Putamen (tissue), 1 donor: Measurements from ENCODE around the gene ATIC.
"Not testable (repeated sequence)": the region's sequence is repeated elsewhere in the genome, so short reads cannot be mapped to it uniquely, and the experiment has no call there.

ENCODE experiments used
- DNase-seq: peaks from one replicate; pipeline ENCODE4 v3.0.0-alpha.2; 2016; ENCODE audit warnings: low spot score

The ATIC gene

DNA sequence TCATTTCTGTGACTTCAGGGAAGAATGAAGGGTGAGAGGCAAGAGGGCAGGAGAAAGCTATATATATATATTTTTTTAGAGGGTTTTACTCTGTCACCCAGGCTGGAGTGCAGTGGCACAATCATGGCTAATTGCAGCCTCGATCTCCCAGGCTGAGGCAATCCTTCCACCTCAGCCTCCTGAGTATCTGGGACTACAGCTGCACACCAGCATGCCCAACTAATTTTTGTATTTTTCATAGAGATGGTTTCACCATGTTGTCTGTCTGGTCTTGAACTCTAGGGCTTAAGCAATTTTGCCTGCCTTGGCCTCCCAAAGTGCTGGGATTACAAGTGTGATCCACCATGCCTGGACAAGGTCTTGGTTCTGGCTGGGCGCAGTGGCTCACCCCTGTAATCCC is 3.4 kb downstream of the ATIC start:
- no peak for DNase-seq

DNA sequence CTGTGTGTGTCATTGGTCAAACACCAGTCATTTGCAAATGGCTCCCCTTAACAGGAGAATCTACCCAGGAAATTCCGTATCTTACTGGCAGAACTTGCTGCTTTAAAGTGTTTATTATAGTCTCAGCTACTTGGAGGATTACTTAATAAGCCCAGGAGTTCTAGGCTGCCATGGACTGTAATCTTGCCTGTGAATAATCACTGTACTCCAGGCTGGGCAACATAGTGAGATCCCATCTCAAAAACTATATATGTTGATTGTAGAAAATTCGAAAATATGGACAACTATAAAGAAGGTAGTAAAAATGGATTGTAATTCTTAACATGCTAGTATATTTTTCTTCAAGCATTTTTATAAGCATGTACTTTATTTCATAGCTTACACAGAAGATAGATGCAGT is 4.5 kb downstream of the ATIC start:
- no peak for DNase-seq

DNA sequence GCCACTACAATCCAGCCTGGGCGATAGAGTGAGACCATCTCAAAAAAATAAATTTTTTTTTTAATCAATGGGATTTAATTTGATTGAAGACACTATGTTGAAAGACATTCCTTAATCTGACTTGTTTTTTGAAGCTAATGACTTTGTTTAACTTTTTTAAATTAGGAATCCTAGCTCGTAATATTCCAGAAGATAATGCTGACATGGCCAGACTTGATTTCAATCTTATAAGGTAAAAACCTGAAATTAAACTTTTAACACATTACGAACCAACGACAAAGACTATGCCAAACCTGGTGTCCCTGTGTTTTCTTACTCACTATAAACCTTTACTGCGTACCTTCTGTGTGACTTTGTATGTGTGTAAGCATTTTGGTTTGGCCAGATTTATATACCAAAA is 7.6 kb downstream of the ATIC start:
- no peak for DNase-seq

DNA sequence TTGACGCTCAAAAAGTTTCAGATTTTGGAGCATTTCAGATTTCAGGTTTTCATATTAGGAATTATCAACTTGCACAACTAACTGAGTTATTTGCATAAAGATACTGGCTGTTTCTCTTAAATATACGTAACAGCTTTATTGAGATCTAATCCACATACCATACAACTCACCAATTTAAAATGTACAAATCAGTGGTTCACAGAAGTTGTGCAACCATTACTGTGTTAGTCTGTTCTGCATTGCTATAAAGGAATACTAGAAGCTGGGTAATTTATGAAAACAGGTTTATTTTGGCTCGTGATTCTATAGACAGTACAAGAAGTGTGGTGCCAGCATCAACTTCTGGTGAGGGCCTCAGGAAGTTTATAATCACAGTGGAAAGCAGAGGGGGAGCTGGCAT is 8.2 kb downstream of the ATIC start:
- no peak for DNase-seq

DNA sequence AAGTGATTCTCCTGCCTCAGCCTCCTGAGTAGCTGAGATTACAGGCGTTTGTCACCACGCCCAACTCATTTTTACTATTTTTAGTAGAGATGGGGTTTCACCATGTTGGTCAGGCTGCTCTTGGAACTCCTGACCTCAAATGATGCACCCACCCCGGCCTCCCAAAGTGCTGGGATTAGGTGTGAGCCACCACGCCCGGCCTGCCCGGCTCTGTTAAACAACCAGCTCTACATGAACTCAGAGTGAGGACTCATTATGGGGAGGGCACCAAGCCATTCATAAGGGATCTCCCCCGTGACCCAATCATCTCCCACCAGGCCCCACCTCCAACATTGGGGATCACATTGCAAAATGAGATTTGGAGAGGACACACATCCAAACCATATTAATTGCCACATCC is 8.8 kb downstream of the ATIC start:
- DNase-seq: no peak

DNA sequence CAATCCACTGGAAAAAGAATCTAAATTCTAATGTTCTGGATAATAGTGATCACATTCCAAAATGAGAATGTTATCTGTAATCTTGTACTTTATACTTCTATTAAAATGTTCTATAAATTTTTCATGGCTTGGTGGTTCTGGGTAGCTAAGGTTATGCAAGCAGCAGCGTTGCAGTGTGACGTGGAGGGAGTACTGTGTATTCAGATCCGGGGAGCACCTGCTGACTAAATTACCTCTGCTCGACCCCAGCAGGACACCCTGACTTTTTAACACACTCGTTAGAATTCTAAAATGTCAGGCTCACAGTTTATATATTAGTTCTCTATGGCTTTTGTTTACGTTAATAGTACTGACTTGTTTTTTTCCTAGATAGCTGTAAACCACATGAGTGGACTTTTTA is 13.0 kb downstream of the ATIC start:
- no peak for DNase-seq

DNA sequence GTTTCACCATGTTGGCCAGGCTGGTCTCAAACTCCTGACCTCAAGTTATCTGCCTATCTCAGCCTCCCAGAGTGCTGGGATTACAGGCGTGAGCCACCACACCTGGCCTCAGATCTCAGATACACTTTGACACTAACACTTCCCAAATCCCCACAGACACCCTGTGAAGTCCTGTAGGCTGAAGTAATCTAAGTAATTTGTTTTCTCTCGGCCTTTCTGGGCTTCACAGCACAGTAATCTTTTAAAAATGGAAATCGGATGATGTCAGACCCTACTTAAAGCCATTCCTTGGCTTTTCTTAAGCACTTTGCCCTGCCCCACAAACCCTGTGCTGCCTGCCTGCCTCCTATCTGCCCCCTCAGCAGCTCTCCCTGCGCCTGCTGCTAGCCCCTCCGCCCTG is 16.2 kb downstream of the ATIC start:
- no peak for DNase-seq

DNA sequence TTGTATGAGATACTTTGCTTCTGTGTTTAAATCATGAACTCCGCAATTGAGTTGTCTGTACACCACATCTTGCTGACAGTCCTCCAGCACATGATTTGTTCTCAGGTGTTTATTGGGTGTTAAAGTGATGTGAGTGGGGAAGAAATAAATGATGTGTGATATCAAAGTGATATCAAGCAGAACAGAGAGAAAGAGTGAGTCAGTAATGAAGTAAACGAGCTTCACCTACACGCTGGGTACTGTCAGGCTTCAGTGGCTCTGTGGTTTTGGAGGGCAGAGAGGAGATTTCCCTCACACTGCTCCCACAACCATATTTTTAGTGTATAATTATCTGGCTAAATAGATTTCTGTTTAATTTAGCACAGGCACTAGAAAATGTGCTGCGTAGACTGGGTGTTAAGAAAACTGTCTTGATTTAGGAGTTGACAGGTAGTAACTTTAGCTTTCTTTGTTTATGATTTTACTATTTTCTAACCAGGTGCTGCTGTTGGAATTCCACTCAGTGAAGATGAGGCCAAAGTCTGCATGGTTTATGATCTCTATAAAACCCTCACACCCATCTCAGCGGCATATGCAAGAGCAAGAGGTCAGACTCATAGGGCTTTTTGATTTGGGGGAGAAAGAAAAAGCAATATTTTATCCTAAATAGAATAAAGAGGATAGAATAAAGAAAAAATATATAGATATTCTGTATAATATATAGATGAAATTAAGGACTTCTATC is 21.2 kb downstream of the ATIC start:
- no peak for DNase-seq

DNA sequence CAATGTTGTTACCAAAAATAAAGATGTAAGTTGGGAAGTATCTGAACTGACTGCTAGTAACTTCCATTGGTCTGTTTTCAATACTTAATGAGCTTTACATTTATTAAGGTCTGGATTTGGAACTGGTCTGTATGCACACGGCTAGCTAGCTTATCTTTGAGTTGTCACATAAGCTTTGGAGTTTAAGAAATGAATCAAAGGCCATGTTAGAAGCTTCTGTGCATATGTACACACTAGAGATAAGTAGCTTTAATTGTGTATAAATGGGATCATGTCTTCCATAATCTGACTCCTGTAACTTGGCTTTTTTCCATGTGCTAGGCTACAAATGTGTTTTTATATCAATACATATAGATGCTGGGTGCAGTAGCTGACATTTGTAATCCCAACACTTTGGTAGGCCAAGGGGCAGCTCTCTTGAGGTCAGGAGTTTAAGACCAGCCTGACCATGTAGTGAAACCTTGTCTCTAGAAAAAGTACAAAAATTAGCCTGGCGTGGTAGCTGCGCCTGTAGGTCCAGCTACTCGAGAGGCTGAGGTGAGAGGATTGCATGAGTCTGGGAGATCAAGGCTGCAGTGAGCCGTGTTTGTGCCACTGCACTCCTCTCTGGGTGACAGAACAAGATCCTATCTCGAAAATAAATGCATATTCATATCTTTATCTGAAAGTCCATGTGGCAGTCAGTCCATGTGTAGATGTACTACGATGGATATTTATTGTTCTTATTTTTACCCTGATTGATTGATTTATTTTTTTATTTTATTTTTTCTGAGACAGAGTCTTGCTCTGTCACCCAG is 27.2 kb downstream of the ATIC start:
- no peak for DNase-seq

DNA sequence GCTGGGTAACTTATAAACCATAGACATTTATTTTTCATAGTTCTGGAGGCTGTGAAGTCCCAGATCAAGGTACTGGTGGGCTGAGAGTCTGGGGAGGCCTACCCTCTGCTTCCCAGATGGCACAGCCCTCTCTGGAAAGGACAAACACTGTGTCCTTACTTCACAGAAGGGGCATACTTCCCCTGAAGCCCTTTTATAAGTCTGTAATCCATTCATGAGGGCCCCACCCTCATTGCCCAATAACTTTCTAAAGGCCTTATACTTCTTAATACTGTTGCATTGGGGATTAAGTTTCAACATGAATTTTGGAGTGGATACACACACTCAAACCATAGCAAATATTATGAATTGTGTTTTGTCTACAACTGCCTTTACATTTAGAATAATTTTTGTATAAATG is 36.0 kb downstream of the ATIC start:
- no peak for DNase-seq

DNA sequence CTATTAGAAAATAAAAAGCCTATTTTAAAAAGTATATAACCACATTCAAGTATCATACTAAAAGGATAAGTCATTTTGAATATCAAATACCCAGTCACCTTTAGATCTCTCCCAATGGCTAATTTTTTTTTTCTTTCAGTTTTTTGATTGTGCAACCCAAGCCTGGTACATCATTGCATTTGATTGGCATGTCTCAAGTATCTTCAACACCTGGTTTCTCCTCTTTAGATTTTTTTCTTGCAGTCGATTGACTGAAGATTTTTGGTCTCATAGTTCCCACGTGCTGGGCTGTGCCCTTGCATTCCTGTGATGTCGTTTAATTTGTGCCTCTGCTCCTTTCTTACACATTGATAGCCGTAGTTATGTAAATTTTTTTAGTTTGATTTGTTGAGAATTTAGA is 40.7 kb downstream of the ATIC start:
- no peak for DNase-seq

DNA sequence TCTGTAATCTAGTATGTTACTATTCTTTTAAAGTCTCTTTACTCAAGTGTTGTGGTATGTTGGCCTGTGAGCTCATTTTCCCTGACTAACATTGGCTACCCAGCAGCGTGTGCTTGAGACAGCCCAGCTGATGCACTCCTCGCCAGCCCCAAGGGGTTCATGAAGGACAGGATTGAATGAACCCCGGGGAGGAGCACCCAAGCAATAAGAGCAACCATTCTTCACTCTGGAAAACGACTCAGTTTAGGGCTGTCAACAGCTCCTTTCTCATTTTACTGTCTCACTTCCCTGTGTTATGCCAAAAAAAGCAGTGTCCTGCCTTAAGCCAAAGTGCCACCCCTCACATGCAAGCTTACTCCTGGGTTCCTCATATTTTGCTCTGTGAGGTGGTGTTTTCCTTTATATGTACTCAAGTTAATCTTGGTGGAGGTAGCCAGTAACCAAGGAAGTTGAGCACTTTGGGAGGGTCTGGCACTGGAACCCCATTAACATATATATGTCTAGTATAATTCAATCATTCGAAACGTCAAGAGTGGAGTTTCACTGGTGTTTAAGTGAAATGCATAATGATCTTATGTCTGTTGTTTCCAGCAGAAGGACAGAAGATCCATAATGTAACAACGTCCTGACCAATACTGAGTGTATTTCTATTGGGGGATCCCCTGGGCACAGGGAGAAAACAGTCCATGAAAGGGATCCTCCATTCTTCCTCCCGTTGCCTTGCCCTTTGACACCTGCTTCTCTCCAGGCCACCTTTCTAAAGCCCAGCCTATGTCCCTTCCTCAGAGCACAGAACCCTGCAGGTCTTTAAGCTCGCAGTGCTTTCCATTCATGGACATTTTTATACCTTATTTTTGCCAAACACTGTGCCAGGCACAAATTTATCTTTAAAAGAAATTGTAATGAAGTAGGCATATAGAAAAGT is 43.2 kb downstream of the ATIC start:
- no peak for DNase-seq

DNA sequence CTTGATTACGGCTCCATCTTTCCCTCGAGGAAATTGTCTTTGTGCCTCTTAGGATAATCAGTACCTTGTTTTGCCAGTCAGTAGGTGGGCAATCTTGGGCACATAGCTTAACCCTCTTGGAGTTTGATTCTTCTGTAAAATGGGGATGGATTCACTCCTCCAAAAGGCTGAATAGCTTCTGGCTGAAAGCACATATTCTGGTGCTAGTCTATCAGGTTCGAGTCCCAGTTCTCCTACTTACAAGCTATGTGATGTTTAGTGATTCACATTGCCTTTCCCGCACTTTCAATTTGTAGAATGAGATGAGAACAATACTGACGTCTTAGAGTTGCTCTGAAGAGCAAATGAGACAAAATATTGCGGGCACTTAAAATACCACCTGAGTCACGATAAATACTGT is 43.9 kb downstream of the ATIC start:
- DNase-seq: no peak

DNA sequence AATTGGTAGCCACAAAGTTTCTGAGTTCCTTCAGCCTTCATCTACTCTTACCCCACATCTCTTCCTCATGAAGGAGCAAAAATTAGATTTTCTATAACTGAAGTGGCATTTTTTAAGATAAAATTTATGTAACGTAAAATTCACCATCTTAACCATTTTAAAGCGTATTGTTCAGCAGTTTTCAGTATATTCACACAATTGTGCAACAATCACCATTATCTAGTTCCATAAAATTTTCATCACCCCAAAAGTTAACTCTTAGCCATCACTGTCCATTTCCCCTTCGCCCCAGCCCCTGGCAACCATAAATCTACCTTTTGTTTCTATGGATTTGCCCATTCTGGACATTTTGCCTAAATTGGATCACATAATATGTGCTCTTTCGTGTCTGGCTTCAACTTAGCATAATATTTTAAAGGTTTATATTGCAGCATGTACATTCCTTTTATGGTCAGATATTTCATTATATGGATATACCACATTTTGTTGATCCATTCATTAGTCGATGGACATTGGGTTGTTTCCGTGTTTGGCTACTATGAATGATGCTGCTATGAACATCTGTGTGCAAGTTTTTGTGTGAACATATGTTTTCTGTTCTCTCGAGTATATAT is 44.6 kb downstream of the ATIC start:
- DNase-seq: no peak

DNA sequence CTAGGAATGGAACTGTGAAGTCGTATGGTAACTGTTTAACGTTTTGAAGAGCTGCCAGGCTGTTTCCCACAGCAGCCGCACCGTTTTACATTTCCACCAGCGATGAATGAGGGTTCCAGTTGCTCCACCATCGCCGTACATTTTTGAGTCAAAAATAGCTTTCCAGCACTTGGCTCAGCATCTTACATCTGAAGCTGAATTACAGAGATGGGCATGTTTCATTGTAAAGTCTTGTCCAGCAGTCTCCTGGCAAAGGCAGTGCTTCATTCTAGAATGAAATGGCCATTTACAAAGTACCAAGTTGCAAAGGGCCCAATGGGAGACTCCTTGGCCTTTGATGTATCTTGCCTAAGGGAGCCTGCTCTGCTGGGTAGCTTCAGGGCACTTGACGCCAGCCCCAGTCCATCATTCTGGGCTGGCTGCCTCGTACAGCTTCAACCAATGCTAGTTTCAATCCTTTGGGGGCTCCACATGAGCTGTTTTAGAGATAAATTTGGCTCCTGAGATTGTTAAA is 45.1 kb downstream of the ATIC start:
- DNase-seq: no peak

DNA sequence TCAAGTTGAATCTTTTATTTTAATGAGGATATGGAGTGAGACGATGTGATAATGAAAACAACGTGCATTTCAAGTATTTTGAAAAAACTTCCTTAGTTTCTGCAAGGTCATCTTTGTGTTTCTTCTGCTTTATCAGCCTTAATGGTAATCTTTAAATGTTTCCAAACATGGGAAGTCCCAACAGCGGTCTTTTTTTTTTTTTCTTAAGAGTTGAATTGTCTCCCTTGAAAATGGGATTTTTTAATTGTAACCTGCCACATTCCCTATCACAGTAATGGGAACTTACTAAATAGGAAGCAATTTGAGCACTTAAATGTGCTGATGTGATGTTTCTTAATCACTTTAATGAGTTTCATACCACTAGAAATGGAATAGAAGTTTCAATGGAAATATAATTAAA is 45.8 kb downstream of the ATIC start:
- no peak for DNase-seq

DNA sequence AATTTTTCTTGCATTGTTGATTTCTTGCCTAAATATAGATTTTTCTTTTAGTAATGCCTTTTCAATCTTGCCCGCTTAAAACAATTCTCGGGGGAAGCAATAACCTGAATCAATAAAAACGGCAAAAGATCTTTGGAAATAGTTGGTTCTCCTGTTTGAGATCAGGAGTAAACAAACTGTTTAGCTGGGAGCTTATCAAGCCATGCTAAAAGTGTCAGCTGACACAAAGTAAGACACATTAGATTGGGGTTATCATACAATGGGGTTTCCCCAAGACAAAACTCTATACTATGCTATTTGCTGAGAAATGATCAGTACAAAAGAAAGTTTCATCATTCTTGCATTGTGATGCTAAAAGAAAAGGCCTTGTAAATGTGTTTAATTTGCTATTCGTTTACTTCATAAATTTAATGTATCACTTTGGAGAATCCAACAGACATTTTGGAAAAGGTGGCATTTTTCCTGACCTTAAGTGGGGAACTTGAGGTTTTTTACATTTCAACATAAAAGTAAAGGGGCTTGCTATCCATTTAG is 46.5 kb downstream of the ATIC start:
- no peak for DNase-seq

DNA sequence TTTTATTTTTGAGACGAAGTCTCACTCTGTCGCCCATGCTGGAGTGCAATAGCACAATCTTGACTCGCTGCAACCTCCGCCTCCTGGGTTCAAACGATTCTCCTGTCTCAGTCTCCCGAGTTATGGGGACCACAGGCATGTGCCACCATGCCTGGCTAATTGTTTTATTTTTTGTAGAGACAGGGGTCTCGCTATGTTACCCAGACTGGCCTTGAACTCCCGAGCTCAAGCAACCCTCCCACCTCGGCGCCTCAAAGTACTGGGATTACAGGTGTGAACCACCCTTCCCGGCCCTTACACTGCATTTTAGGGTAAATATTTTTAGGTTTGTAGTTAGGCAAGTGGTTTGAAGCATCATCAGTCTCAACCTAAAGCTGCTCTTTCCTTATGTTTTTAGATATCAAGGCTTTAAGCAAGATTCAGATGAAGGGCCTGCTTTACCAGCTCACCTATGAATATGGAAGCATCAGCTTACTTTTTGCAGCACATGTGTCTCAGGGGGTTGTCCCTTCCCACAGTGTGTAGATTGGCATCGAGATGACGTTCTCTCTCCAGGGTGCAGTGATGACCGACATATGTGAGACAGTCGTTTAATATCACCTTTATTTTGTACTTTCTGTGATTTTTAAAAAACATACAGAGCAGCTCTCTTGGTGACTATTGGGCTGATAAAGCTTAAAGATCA is 47.2 kb downstream of the ATIC start:
- DNase-seq: no peak

DNA sequence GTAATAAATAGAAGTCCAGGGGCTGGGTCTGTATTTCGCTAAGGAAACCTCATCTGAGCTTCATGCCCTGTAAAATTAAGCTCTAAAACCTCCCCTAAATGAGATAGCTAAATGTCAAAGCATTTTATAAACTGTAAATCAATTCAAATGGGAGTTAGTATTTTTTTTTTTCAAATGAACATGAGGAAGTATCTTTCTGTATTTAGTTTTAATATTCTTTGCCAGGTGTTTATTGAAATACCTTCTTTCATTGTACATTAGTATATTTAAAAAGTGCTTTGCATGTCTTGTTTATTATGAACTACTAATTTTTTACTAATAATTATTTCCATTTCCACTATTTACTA is 47.7 kb downstream of the ATIC start:
- DNase-seq: no peak

DNA sequence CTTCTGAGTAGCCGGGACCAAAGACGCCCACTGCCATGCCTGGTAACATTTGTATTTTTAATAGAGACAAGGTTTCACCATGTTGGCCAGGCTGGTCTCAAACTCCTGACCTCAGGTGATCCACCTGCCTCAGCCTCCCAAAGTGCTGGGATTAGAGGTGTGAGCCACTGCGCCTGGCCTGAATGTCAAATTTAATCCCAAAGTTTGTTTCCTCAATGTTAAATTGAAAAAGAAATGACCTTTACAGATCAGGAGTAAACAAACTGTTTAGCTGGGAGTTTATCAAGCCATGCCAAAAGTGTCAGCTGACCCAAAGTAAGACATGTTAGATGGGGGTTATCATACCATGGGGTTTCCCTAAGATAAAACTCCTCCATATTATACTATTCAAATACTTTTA is 48.2 kb downstream of the ATIC start:
- not testable (repeated sequence) for DNase-seq

DNA sequence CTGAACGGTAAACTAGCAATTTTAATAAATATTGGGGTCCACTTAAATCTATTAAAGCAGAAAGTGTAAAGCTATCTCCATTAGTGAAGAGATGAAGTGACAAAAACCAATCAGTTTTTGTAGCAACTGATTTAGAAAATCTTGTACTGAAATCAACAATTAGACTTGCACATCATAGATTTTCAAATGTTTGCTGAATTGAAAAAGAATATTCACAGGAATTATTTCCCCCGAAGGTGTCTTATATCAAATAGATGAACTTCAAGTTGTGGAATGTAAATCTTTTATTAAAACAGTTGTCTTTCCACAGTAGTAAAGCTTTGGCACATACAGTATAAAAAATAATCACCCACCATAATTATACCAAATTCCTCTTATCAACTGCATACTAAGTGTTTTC is 48.7 kb downstream of the ATIC start:
- DNase-seq: no peak
